ENCODE data around the gene VPS39. TPM values are rescaled to one million over a fixed set of nuclear protein-coding genes. Genes with fewer than 3 reads are reported as not detected.

The VPS39 gene
- total RNA-seq, 1 donor from 2014 or later: 66.9 TPM

DNA sequence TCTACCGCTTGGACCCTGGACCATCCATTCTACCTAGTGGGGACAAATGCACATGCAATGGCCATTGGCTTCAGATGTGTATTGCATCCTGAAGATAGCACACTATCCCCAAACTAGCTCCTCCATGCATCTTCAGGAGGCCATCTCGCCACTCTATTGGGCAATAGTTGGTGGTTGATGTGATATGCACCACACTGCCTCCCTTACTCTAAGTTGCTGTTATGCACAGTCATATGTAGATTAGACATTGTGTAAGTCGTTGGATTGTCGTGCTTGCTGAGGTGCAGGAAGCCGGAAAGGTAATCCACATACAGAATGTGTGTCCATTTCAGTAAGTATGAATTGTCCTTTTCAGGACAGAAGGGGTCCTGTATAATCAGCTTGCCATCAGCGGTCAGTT is 87.1 kb downstream of the VPS39 start:
- Mint-ChIP-seq H3K27me3 (ENCODE audit: insufficient read depth, low read depth) (peaks cover 4% of the 10 kb centered on the region), H3K27ac (no peak overlapping the region), H3K36me3 (no peaks in the 10 kb centered on the region), H3K9me3 (peaks cover 6% of the 10 kb centered on the region), H3K4me1 (peaks cover 10% of the 10 kb centered on the region), H3K4me3 (no peak overlapping the region)
- Histone ChIP-seq H3K9me3 (ENCODE audit: low read depth) (no peaks in the 10 kb centered on the region), H3K79me2 (ENCODE audit: low read depth) (no peaks in the 10 kb centered on the region), H2AFZ (replicated peaks) (no peak overlapping the region), H3K9ac (no peak overlapping the region), H3K36me3 (peaks cover 3% of the 10 kb centered on the region), H3K27me3 (no peaks in the 10 kb centered on the region), H4K20me1 (ENCODE audit: low read depth) (no peaks in the 10 kb centered on the region), H3K4me2 (no peak overlapping the region), H3K4me1 (peaks cover 14% of the 10 kb centered on the region), H3K4me3 (no peak overlapping the region), H3K27ac (no peak overlapping the region), H3F3A (ENCODE audit: low read depth) (no peaks in the 10 kb centered on the region)
- TF ChIP-seq, protein P1, sequence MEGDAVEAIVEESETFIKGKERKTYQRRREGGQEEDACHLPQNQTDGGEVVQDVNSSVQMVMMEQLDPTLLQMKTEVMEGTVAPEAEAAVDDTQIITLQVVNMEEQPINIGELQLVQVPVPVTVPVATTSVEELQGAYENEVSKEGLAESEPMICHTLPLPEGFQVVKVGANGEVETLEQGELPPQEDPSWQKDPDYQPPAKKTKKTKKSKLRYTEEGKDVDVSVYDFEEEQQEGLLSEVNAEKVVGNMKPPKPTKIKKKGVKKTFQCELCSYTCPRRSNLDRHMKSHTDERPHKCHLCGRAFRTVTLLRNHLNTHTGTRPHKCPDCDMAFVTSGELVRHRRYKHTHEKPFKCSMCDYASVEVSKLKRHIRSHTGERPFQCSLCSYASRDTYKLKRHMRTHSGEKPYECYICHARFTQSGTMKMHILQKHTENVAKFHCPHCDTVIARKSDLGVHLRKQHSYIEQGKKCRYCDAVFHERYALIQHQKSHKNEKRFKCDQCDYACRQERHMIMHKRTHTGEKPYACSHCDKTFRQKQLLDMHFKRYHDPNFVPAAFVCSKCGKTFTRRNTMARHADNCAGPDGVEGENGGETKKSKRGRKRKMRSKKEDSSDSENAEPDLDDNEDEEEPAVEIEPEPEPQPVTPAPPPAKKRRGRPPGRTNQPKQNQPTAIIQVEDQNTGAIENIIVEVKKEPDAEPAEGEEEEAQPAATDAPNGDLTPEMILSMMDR (IDR thresholded peaks at IDR 0.05): no peak
- no peak for TF ChIP-seq EZH2 (IDR thresholded peaks at IDR 0.05)
- no peak for TF ChIP-seq EZH2phosphoT487 (IDR thresholded peaks at IDR 0.05)
- DNase-seq (ENCODE audit: low spot score): no peak

DNA sequence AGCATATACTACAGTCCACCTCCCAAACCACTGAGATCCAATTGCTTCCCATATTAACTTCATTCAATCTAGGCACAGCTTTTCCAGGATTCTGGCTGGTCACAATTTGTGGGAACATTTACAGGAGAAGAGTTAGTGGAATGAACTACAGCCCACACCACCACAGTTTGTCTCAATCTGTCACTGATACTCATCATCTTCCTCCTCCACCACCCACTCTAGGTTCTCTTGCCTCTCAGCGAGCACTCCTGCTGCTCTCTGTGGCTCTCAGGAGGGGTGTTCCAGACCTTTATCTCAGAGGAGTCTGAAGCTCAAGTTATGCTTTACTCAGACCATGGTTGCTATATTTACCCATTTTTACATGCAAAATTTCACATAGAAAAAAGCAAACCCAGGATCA is 87.8 kb downstream of the VPS39 start:
- Histone ChIP-seq H3K4me1 (peaks cover 14% of the 10 kb centered on the region), H3K4me2 (no peak overlapping the region), H4K20me1 (ENCODE audit: low read depth) (no peaks in the 10 kb centered on the region), H3K9me3 (ENCODE audit: low read depth) (no peaks in the 10 kb centered on the region), H3K27me3 (no peaks in the 10 kb centered on the region), H3K36me3 (peaks cover 3% of the 10 kb centered on the region), H3K79me2 (ENCODE audit: low read depth) (no peaks in the 10 kb centered on the region), H3F3A (ENCODE audit: low read depth) (no peaks in the 10 kb centered on the region), H3K9ac (no peak overlapping the region), H3K4me3 (no peak overlapping the region), H3K27ac (no peak overlapping the region), H2AFZ (replicated peaks) (no peak overlapping the region)
- Mint-ChIP-seq H3K4me1 (peaks cover 10% of the 10 kb centered on the region), H3K27me3 (ENCODE audit: insufficient read depth, low read depth) (peaks cover 4% of the 10 kb centered on the region), H3K36me3 (peaks cover 2% of the 10 kb centered on the region), H3K4me3 (no peak overlapping the region), H3K27ac (no peak overlapping the region), H3K9me3 (peaks cover 8% of the 10 kb centered on the region)
- TF ChIP-seq, protein P1 (IDR thresholded peaks at IDR 0.05): no peak
- TF ChIP-seq EZH2phosphoT487 (IDR thresholded peaks at IDR 0.05): no peak
- TF ChIP-seq EZH2 (IDR thresholded peaks at IDR 0.05): no peak
- DNase-seq (ENCODE audit: low spot score): no peak

DNA sequence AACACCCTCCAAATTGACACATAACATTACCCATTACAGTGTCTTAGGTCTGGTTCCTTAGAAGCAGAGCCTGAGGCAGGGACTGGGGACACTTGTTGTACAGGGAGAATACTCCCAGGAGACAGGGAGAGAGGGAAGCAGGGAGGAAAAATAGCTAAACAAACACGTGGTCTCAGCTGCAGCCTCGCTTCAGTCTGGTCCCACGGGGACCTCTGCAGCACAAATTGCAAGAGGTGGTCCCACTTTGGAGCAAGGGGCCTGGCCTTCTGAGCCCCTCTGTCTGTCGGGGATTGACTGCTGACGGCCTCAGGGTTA is 88.7 kb downstream of the VPS39 start:
- Histone ChIP-seq H3K9me3 (ENCODE audit: low read depth) (no peaks in the 10 kb centered on the region), H3K9ac (no peak overlapping the region), H3F3A (ENCODE audit: low read depth) (no peaks in the 10 kb centered on the region), H3K4me1 (peaks cover 14% of the 10 kb centered on the region), H3K36me3 (peaks cover 3% of the 10 kb centered on the region), H3K27me3 (no peaks in the 10 kb centered on the region), H4K20me1 (ENCODE audit: low read depth) (no peaks in the 10 kb centered on the region), H3K27ac (no peak overlapping the region), H3K4me2 (peak overlapping the region; percentile 54), H2AFZ (replicated peaks) (peak overlapping the region; percentile 100), H3K79me2 (ENCODE audit: low read depth) (no peaks in the 10 kb centered on the region), H3K4me3 (no peak overlapping the region)
- H3K4me1 Mint-ChIP-seq: peaks cover 10% of the 10 kb centered on the region
- H3K27ac Mint-ChIP-seq: no peak overlapping the region
- DNase-seq (ENCODE audit: low spot score): no peak
- TF ChIP-seq EZH2phosphoT487 (IDR thresholded peaks at IDR 0.05) (no peak), EZH2 (IDR thresholded peaks at IDR 0.05) (no peak)
- TF ChIP-seq, protein P1 (IDR thresholded peaks at IDR 0.05): no peak
- peaks cover 8% of the 10 kb centered on the region for H3K9me3 Mint-ChIP-seq
- peaks cover 4% of the 10 kb centered on the region for H3K27me3 Mint-ChIP-seq (ENCODE audit: insufficient read depth, low read depth)
- peaks cover 2% of the 10 kb centered on the region for H3K36me3 Mint-ChIP-seq
- H3K4me3 Mint-ChIP-seq: no peak overlapping the region
